Cardiac septum (tissue), 1 donor: ENCODE data around the gene MSL1. TPM values are rescaled to one million over a fixed set of nuclear protein-coding genes. Genes with fewer than 3 reads are reported as not detected.

ENCODE experiments used
- microRNA-seq: library from miRNA; unstranded; fragments of <30 nt; microRNA quantifications from one replicate; pipeline ENCODE4 v1.2.0, GENCODE V29; 2020
- total RNA-seq: library from RNA; stranded (reverse); fragmentation: NEBNext Ultra II Directional; extraction: Animal tissue kit (Norgen Biotek cat#: 25700); gene quantifications from one replicate; pipeline ENCODE4 v1.2.1, GENCODE V29; 2021
- donor health status: DM: no; HTN: no; CAD: no.

Gene MSL1
- total RNA-seq, 1 donor from 2014 or later: 53.7 TPM

Small RNAs within 50 kb of the gene (microRNA-seq; reads per million reads assigned to microRNA genes)
- gene MIR6866: 2.7 reads per million

Other genes starting within 250 kb of the MSL1 start
- gene GSDMB, start 203.3 kb upstream of the MSL1 start, total RNA-seq: 7.8 TPM
- 104 TPM for gene ORMDL3, start 194.4 kb upstream of the MSL1 start, total RNA-seq
- not detected for gene LRRC3C, start 194.2 kb upstream of the MSL1 start, total RNA-seq
- gene GSDMA, start 159.0 kb upstream of the MSL1 start, total RNA-seq: 0.48 TPM
- gene PSMD3, start 141.2 kb upstream of the MSL1 start, total RNA-seq: 85.2 TPM
- not detected for gene CSF3, start 106.5 kb upstream of the MSL1 start, total RNA-seq
- gene MED24, start 67.6 kb upstream of the MSL1 start, total RNA-seq: 56.4 TPM
- gene THRA, start 59.0 kb upstream of the MSL1 start, total RNA-seq: 66.8 TPM
- 25.8 TPM for gene NR1D1, start 21.4 kb upstream of the MSL1 start, total RNA-seq
- 54.8 TPM for gene CASC3, start 18.6 kb downstream of the MSL1 start, total RNA-seq
- 7.2 TPM for gene RAPGEFL1, start 55.5 kb downstream of the MSL1 start, total RNA-seq
- 13.3 TPM for gene WIPF2, start 97.3 kb downstream of the MSL1 start, total RNA-seq
- gene CDC6, start 165.9 kb downstream of the MSL1 start, total RNA-seq: 0.75 TPM
- gene RARA, start 187.2 kb downstream of the MSL1 start, total RNA-seq: 30.7 TPM
- gene GJD3, start 242.8 kb downstream of the MSL1 start, total RNA-seq: 2.6 TPM